Activated T-helper 17 cell treated with anti-CD3 and anti-CD28 coated beads, Interleukin-2, amount 50 U/mL, for 72 hours (primary cell): ENCODE results near the gene NAALADL2. TPM values are rescaled to one million over a fixed set of nuclear protein-coding genes. Genes with fewer than 3 reads are reported as not detected.
"Not testable (repeated sequence)": the region's sequence is repeated elsewhere in the genome, so short reads cannot be mapped to it uniquely, and the experiment has no call there.

Experiments used
- ATAC-seq: fragments of 150-1000 bp; cut with Tn5 transposase; replicated peaks from 2 replicates; pipeline ENCODE4 v1.10.0; 2021; ENCODE audit warnings: mild to moderate bottlenecking, moderate library complexity
- H3K27ac Mint-ChIP-seq: one replicate; pipeline ENCODE4 v1.8.0; 2022; ENCODE audit warnings: mixed read lengths
- H3K27me3 Mint-ChIP-seq: one replicate; pipeline ENCODE4 v1.8.0; 2022; ENCODE audit warnings: mixed read lengths
- H3K36me3 Mint-ChIP-seq: one replicate; pipeline ENCODE4 v1.8.0; 2022; ENCODE audit warnings: low read depth, mild to moderate bottlenecking, mixed read lengths
- H3K4me1 Mint-ChIP-seq: one replicate; pipeline ENCODE4 v1.8.0; 2022; ENCODE audit warnings: mixed read lengths
- H3K4me3 Mint-ChIP-seq: one replicate; pipeline ENCODE4 v1.8.0; 2022; ENCODE audit warnings: mild to moderate bottlenecking, mixed read lengths
- H3K9me3 Mint-ChIP-seq: one replicate; pipeline ENCODE4 v1.8.0; 2022; ENCODE audit warnings: mixed read lengths
- total RNA-seq, 2 donors: library from RNA; stranded (reverse); gene quantifications; one replicate each; pipeline ENCODE4 v1.2.3, GENCODE V29; 2022

The NAALADL2 gene
- total RNA-seq, 2 donors from 2014 or later: not detected

GRCh38 chr3:175131866-175132265, 272.7 kb downstream of the NAALADL2 start:
- H3K9me3 Mint-ChIP-seq, ATAC-seq, H3K27me3 Mint-ChIP-seq, H3K4me3 Mint-ChIP-seq, H3K4me1 Mint-ChIP-seq, H3K27ac Mint-ChIP-seq, H3K36me3 Mint-ChIP-seq: not testable (repeated sequence)

- H3K4me3 Mint-ChIP-seq, H3K9me3 Mint-ChIP-seq, H3K36me3 Mint-ChIP-seq, H3K4me1 Mint-ChIP-seq, ATAC-seq, H3K27me3 Mint-ChIP-seq, H3K27ac Mint-ChIP-seq: not testable (repeated sequence)
These were observed 273.6 kb downstream of the NAALADL2 start for GRCh38 chr3:175132706-175133105.

- Mint-ChIP-seq H3K4me3 (no peak overlapping the region), H3K36me3 (no peaks in the 10 kb centered on the region), H3K27me3 (no peaks in the 10 kb centered on the region), H3K9me3 (peaks cover 12% of the 10 kb centered on the region), H3K27ac (no peak overlapping the region), H3K4me1 (no peaks in the 10 kb centered on the region)
- ATAC-seq: no peak
These were observed 285.2 kb downstream of the NAALADL2 start for GRCh38 chr3:175144368-175144767.

- no peaks in the 10 kb centered on the region for H3K36me3 Mint-ChIP-seq
- ATAC-seq: no peak
- no peak overlapping the region for H3K27ac Mint-ChIP-seq
- no peak overlapping the region for H3K4me3 Mint-ChIP-seq
- H3K9me3 Mint-ChIP-seq: peaks cover 4% of the 10 kb centered on the region
- H3K4me1 Mint-ChIP-seq: no peaks in the 10 kb centered on the region
- no peaks in the 10 kb centered on the region for H3K27me3 Mint-ChIP-seq
These were observed 287.1 kb downstream of the NAALADL2 start for GRCh38 chr3:175146258-175146657.

- H3K4me1 Mint-ChIP-seq: no peaks in the 10 kb centered on the region
- H3K9me3 Mint-ChIP-seq: peaks cover 10% of the 10 kb centered on the region
- H3K27ac Mint-ChIP-seq: no peak overlapping the region
- no peak for ATAC-seq
- H3K27me3 Mint-ChIP-seq: no peaks in the 10 kb centered on the region
- no peak overlapping the region for H3K4me3 Mint-ChIP-seq
- H3K36me3 Mint-ChIP-seq: no peaks in the 10 kb centered on the region
These were observed 290.5 kb downstream of the NAALADL2 start for GRCh38 chr3:175149675-175150074.

GRCh38 chr3:175150812-175151401, 291.8 kb downstream of the NAALADL2 start:
- ATAC-seq: no peak
- no peak overlapping the region for H3K27ac Mint-ChIP-seq
- H3K4me3 Mint-ChIP-seq: no peak overlapping the region
- no peaks in the 10 kb centered on the region for H3K27me3 Mint-ChIP-seq
- H3K4me1 Mint-ChIP-seq: no peaks in the 10 kb centered on the region
- no peaks in the 10 kb centered on the region for H3K36me3 Mint-ChIP-seq
- H3K9me3 Mint-ChIP-seq: peaks cover 6% of the 10 kb centered on the region

GRCh38 chr3:175153595-175153994, 294.5 kb downstream of the NAALADL2 start:
- H3K36me3 Mint-ChIP-seq: no peaks in the 10 kb centered on the region
- H3K9me3 Mint-ChIP-seq: peaks cover 6% of the 10 kb centered on the region
- no peak overlapping the region for H3K4me3 Mint-ChIP-seq
- H3K4me1 Mint-ChIP-seq: no peaks in the 10 kb centered on the region
- H3K27ac Mint-ChIP-seq: no peak overlapping the region
- H3K27me3 Mint-ChIP-seq: no peaks in the 10 kb centered on the region
- no peak for ATAC-seq

- no peaks in the 10 kb centered on the region for H3K27me3 Mint-ChIP-seq
- H3K27ac Mint-ChIP-seq: no peak overlapping the region
- H3K9me3 Mint-ChIP-seq: peaks cover 6% of the 10 kb centered on the region
- H3K4me3 Mint-ChIP-seq: no peak overlapping the region
- H3K4me1 Mint-ChIP-seq: no peaks in the 10 kb centered on the region
- ATAC-seq: no peak
- no peaks in the 10 kb centered on the region for H3K36me3 Mint-ChIP-seq
These were observed 296.0 kb downstream of the NAALADL2 start for GRCh38 chr3:175155172-175155571.

GRCh38 chr3:175159202-175159601, 300.1 kb downstream of the NAALADL2 start:
- Mint-ChIP-seq H3K27ac (no peak overlapping the region), H3K4me3 (no peak overlapping the region), H3K9me3 (peaks cover 4% of the 10 kb centered on the region), H3K36me3 (no peaks in the 10 kb centered on the region), H3K4me1 (no peaks in the 10 kb centered on the region), H3K27me3 (no peaks in the 10 kb centered on the region)
- ATAC-seq: no peak

- Mint-ChIP-seq H3K4me3 (no peak overlapping the region), H3K27me3 (no peaks in the 10 kb centered on the region), H3K36me3 (no peaks in the 10 kb centered on the region), H3K4me1 (no peaks in the 10 kb centered on the region), H3K9me3 (peaks cover 4% of the 10 kb centered on the region), H3K27ac (no peak overlapping the region)
- ATAC-seq: no peak
These were observed 302.2 kb downstream of the NAALADL2 start for GRCh38 chr3:175161291-175161690.

GRCh38 chr3:175163686-175164085, 304.6 kb downstream of the NAALADL2 start:
- no peak overlapping the region for H3K27ac Mint-ChIP-seq
- no peak overlapping the region for H3K4me3 Mint-ChIP-seq
- ATAC-seq: no peak
- H3K4me1 Mint-ChIP-seq: no peaks in the 10 kb centered on the region
- no peaks in the 10 kb centered on the region for H3K36me3 Mint-ChIP-seq
- peaks cover 4% of the 10 kb centered on the region for H3K9me3 Mint-ChIP-seq
- no peaks in the 10 kb centered on the region for H3K27me3 Mint-ChIP-seq

GRCh38 chr3:175173117-175173516, 314.0 kb downstream of the NAALADL2 start:
- not testable (repeated sequence) for ATAC-seq, H3K27ac Mint-ChIP-seq, H3K27me3 Mint-ChIP-seq, H3K4me3 Mint-ChIP-seq, H3K9me3 Mint-ChIP-seq, H3K36me3 Mint-ChIP-seq, H3K4me1 Mint-ChIP-seq

- H3K4me1 Mint-ChIP-seq: no peaks in the 10 kb centered on the region
- H3K4me3 Mint-ChIP-seq: no peak overlapping the region
- no peaks in the 10 kb centered on the region for H3K36me3 Mint-ChIP-seq
- ATAC-seq: no peak
- peaks cover 12% of the 10 kb centered on the region for H3K9me3 Mint-ChIP-seq
- no peak overlapping the region for H3K27ac Mint-ChIP-seq
- H3K27me3 Mint-ChIP-seq: no peaks in the 10 kb centered on the region
These were observed 317.4 kb downstream of the NAALADL2 start for GRCh38 chr3:175176556-175176955.

GRCh38 chr3:175179055-175179454, 319.9 kb downstream of the NAALADL2 start:
- H3K4me1 Mint-ChIP-seq: no peaks in the 10 kb centered on the region
- no peaks in the 10 kb centered on the region for H3K36me3 Mint-ChIP-seq

GRCh38 chr3:175184392-175184791, 325.3 kb downstream of the NAALADL2 start:
- no peak overlapping the region for H3K27ac Mint-ChIP-seq
- H3K27me3 Mint-ChIP-seq: no peaks in the 10 kb centered on the region
- no peaks in the 10 kb centered on the region for H3K36me3 Mint-ChIP-seq
- no peaks in the 10 kb centered on the region for H3K4me1 Mint-ChIP-seq
- no peak for ATAC-seq
- H3K4me3 Mint-ChIP-seq: no peak overlapping the region
- peaks cover 18% of the 10 kb centered on the region for H3K9me3 Mint-ChIP-seq

More at GRCh38 chr3:175179055-175179454, 319.9 kb downstream of the NAALADL2 start:
- Mint-ChIP-seq H3K27me3 (no peaks in the 10 kb centered on the region), H3K9me3 (peaks cover 13% of the 10 kb centered on the region), H3K4me3 (no peak overlapping the region), H3K27ac (no peak overlapping the region)
- ATAC-seq: no peak

GRCh38 chr3:175185903-175186302, 326.8 kb downstream of the NAALADL2 start:
- no peak for ATAC-seq
- Mint-ChIP-seq H3K4me1 (no peaks in the 10 kb centered on the region), H3K9me3 (peaks cover 24% of the 10 kb centered on the region)

More at GRCh38 chr3:175185903-175186302, 326.8 kb downstream of the NAALADL2 start:
- Mint-ChIP-seq H3K4me3 (no peak overlapping the region), H3K36me3 (no peaks in the 10 kb centered on the region), H3K27me3 (no peaks in the 10 kb centered on the region), H3K27ac (no peak overlapping the region)
